Suprapubic skin (tissue), 4 donors: ENCODE measurements around the gene YIPF3.

Source experiments
- CTCF ChIP-seq, 2 donors: fragments of 200-600 bp in 1 of 2; fragments of 450-650 bp in 1 of 2; sonication (generic) in 1 of 2; IDR thresholded peaks; one replicate each; pipeline ENCODE4 v1.5.1; 2016 to 2019; ENCODE audit warnings: antibody characterized with exemption in 2 of 2, mild to moderate bottlenecking in 1 of 2, moderate library complexity in 1 of 2
- POLR2A ChIP-seq, 2 donors: fragments of 450-650 bp; IDR thresholded peaks; one replicate each; pipeline ENCODE4 v1.6.1; 2017; ENCODE audit warnings: antibody characterized with exemption in 2 of 2, mild to moderate bottlenecking in 2 of 2, moderate library complexity in 2 of 2
- POLR2AphosphoS5 ChIP-seq, 3 donors: sonication (generic); formaldehyde crosslinking; IDR thresholded peaks; one replicate each; pipeline ENCODE4 v1.6.1; 2017; ENCODE audit warnings: antibody characterized with exemption in 3 of 3

GRCh38 chr6:43510827-43511163, 5.9 kb downstream of the YIPF3 start:
- TF ChIP-seq CTCF (IDR thresholded peaks at IDR 0.05): no peak
- no peak for TF ChIP-seq POLR2AphosphoS5 (IDR thresholded peaks at IDR 0.05)
- TF ChIP-seq POLR2A (IDR thresholded peaks at IDR 0.05): no peak
